22Rv1 (cell line): Measurements from ENCODE around the gene DLG1.

Source experiments
- CTCF ChIP-seq: fragments of 450-650 bp; IDR thresholded peaks from 2 replicates; pipeline ENCODE4 v1.5.1; 2017; ENCODE audit warnings: mild to moderate bottlenecking
- ZFX ChIP-seq: fragments of 450-650 bp; IDR thresholded peaks from 2 replicates; pipeline ENCODE4 v1.6.1; 2017; ENCODE audit warnings: antibody characterized with exemption, borderline replicate concordance

GRCh38 chr3:197259096-197259495 lies 39.3 kb downstream of the DLG1 start:
- TF ChIP-seq CTCF, result no peak
- TF ChIP-seq ZFX, result no peak
